Neutrophil (primary cell): Measurements from ENCODE around the gene XAB2.

Experiments
- H3K27ac ChIP-seq: fragments of 200-600 bp; sonication (generic); 2 replicates; pipeline ENCODE4 v1.5.1; 2016; ENCODE audit warnings: mild to moderate bottlenecking, moderate library complexity
- H3K27me3 ChIP-seq: fragments of 200-600 bp; sonication (generic); 2 replicates; pipeline ENCODE4 v1.6.0; 2016; ENCODE audit warnings: mild to moderate bottlenecking
- H3K36me3 ChIP-seq: fragments of 200-600 bp; sonication (generic); 2 replicates; pipeline ENCODE4 v1.5.1; 2017
- H3K4me1 ChIP-seq, 2 experiments: fragments of 200-600 bp in 1 of 2; sonication (generic) in 1 of 2; 1 replicate in 1 of 2; 2 replicates in 1 of 2; pipeline versions ENCODE4 v1.5.1 to v1.6.1; 2013 to 2016; ENCODE audit warnings: low read depth in 1 of 2, low read length in 1 of 2, mild to moderate bottlenecking in 1 of 2, moderate library complexity in 1 of 2; ENCODE audit not compliant: control insufficient read depth in 1 of 2, insufficient read depth in 1 of 2
- H3K4me3 ChIP-seq, 2 experiments: fragments of 200-600 bp in 1 of 2; sonication (generic) in 1 of 2; 1 replicate in 1 of 2; 2 replicates in 1 of 2; pipeline ENCODE4 v1.5.1; 2013 to 2016; ENCODE audit warnings: low read depth in 1 of 2, low read length in 1 of 2, mild to moderate bottlenecking in 1 of 2, moderate library complexity in 1 of 2
- H3K9me3 ChIP-seq: fragments of 200-600 bp; sonication (generic); 2 replicates; pipeline ENCODE4 v1.5.1; 2016
- TF ChIP-seq, protein P1 (sequence below): fragments of 200-600 bp; sonication (generic); IDR thresholded peaks from 2 replicates; pipeline ENCODE4 v1.5.1; 2016; ENCODE audit warnings: antibody characterized with exemption

Gene XAB2

DNA sequence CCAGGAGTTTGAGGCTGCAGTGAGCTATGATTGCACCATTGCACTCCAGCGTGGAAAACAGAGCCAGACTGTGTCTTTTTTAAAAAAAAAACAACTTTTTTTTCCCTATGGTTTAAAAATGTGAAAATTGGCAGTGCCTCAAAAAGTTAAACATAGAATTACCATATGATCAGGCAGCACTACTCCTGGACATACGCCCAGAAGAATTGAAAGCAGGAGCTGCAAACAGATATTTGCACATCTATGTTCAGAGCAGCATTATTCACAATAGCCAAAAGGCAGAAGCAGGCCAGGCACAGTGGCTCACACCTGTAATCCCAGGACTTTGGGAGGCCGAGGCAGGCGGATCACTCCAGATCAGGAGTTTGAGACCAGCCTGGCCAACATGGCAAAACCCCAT, 35.7 kb upstream of the XAB2 start:
- peaks cover 20 to 30% of the 10 kb centered on the region in 2 experiments for H3K4me1 ChIP-seq
- H3K9me3 ChIP-seq = no peaks in the 10 kb centered on the region
- no peak overlapping the region for H3K27ac ChIP-seq
- no peaks in the 10 kb centered on the region for H3K36me3 ChIP-seq
- no peaks in the 10 kb centered on the region for H3K27me3 ChIP-seq
- no peak overlapping the region for H3K4me3 ChIP-seq
- TF ChIP-seq, protein P1, sequence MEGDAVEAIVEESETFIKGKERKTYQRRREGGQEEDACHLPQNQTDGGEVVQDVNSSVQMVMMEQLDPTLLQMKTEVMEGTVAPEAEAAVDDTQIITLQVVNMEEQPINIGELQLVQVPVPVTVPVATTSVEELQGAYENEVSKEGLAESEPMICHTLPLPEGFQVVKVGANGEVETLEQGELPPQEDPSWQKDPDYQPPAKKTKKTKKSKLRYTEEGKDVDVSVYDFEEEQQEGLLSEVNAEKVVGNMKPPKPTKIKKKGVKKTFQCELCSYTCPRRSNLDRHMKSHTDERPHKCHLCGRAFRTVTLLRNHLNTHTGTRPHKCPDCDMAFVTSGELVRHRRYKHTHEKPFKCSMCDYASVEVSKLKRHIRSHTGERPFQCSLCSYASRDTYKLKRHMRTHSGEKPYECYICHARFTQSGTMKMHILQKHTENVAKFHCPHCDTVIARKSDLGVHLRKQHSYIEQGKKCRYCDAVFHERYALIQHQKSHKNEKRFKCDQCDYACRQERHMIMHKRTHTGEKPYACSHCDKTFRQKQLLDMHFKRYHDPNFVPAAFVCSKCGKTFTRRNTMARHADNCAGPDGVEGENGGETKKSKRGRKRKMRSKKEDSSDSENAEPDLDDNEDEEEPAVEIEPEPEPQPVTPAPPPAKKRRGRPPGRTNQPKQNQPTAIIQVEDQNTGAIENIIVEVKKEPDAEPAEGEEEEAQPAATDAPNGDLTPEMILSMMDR = no peak

DNA sequence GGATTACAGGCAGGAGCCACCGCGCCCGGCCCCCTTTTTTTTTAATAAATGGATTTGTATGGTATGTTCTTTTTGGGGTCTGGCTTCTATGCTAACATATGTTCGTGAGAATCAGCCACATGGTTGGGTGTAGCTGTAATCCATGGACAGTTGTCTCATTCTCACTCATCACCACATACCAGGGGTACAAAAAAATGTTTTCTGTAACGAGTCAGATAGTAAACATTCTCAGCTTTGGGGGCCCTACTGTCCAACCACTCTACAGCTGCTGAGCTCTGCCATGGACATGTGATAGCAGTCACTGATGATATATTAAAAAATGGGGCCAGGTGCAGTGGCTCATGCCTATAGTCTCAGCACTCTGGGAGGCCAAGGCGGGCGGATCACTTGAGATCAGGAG, 34.4 kb upstream of the XAB2 start:
- Histone ChIP-seq H3K9me3 (no peaks in the 10 kb centered on the region), H3K4me3 (no peak overlapping the region), H3K27ac (no peak overlapping the region), H3K27me3 (no peaks in the 10 kb centered on the region), H3K36me3 (no peaks in the 10 kb centered on the region), H3K4me1 (peaks cover 13 to 28% of the 10 kb centered on the region in 2 experiments)
- TF ChIP-seq, protein P1 = no peak

DNA sequence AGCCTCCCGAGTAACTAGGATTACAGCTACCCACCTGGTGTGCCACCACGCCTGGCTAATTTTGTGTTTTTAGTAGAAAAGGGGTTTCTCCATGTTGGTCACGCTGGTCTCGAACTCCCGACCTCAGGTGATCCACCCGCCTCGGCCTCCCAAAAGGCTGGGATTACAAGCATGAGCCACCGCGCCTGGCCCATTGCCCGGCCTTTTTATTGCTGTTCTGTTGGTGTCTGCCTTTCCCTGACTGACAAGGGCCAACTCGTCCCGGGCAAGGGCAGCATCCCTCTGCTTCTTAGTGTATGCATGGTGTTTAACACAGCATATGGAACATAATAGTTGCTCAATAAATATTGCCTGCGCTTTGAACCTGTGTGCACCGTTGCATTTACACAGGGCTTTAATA, 33.3 kb upstream of the XAB2 start:
- Histone ChIP-seq H3K4me3 (no peak overlapping the region), H3K4me1 (peaks cover 16 to 29% of the 10 kb centered on the region in 2 experiments), H3K9me3 (no peaks in the 10 kb centered on the region), H3K27me3 (no peaks in the 10 kb centered on the region), H3K36me3 (no peaks in the 10 kb centered on the region), H3K27ac (no peak overlapping the region)
- TF ChIP-seq, protein P1 = no peak

DNA sequence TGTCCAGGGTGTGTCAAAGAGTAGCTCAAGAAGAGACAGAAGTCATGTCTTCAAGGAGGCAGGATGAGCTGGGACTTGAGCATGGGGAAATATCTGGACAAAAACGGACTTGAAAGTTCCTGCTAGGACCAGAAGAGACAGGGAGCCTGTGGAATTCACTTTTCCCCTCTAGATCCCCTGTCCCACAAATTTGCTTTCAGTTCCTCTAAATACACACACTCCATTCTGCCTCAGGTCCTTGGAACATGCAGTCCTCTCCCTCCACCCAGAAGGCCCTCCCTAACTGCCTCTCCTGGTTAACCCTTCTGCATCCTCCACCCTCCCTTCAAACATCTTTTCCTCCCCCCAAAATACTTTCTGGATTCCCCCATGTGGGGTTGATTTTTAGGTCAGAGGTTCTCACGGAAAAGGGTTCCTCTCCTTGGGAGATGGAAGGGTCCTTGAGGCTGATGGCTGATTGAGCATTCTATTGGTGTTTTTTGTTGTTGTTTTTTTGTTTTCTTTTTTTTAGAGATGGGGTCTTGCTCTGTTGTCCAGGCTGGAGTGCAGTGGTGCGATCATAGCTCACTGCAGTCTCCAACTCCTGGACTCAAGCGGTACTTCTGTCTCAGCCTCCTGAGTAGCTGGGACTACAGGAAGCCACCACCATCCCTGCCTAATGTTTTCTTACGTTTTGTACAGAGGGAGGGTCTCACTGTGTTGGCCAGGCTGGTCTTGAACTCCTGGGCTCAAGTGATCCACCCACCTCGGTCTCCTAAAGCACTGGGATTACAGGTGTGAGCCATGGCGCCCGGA, 32.6 kb upstream of the XAB2 start:
- H3K4me3 ChIP-seq = no peak overlapping the region
- TF ChIP-seq, protein P1 = no peak
- H3K27me3 ChIP-seq = no peaks in the 10 kb centered on the region
- H3K27ac ChIP-seq = no peak overlapping the region
- H3K36me3 ChIP-seq = no peaks in the 10 kb centered on the region
- no peaks in the 10 kb centered on the region for H3K9me3 ChIP-seq
- peaks cover 23 to 36% of the 10 kb centered on the region in 2 experiments for H3K4me1 ChIP-seq

DNA sequence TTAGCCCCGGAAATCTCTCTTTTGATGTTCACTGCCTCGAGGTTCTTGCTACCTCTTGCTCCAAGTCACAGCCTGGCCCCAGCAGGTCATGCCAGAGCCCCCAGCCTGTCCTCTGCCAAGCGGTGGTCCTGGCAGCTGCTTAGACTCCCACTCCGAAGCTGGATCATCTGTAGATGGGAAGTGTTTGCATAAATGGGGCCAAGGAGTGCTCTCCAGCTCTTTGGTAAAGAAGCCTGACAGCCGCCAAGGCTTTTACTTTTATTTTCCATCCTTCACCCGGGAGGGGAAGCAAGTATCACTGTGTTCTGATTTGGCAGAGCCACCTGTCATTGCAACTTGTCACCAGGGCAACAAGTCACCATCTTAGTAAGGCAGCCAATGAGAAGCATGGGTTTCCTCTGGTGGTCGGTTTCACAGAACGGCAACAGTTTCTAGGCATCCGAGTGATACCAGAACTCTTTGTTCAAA, 28.9 kb upstream of the XAB2 start:
- Histone ChIP-seq H3K27ac (peak overlapping the region; percentile 91), H3K27me3 (no peaks in the 10 kb centered on the region), H3K36me3 (no peaks in the 10 kb centered on the region), H3K4me3 (peak overlapping the region; percentile 48 to 55), H3K9me3 (no peaks in the 10 kb centered on the region), H3K4me1 (peaks cover 60 to 64% of the 10 kb centered on the region in 2 experiments)
- TF ChIP-seq, protein P1 = no peak
